Measurements from ENCODE around the gene LAYN.

Gene LAYN

DNA sequence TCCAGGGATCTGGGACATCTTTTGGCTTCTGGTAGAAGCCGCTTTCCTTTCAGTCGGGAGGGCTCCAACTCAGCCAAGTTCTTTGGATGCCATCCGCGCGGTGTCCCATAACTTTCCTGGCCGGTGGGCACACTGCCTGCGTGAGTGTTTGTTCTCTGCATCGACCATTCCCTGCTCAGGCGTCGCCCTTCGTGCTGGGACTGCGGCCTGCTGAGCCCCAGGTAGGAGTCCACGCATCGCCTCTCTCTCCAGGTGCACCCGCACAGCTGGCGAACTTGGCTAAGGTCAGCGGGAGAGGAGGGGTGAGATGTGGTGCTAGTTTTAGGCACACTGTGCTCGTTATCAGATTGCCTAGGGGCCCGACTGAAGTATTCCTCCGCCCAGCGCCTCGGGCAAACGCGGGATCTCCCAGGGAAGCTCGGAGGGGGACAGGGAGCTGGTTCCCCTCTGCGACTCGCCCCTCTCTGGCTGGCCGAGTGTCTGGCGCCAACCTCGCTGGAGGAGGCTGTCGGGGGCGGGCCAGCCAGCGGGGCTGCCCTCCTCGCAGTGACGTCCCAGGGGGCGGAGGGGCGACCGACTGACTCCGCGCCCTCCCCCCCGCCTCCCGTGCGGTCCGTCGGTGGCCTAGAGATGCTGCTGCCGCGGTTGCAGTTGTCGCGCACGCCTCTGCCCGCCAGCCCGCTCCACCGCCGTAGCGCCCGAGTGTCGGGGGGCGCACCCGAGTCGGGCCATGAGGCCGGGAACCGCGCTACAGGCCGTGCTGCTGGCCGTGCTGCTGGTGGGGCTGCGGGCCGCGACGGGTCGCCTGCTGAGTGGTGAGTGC is at the start of gene LAYN:
LAYN (plus strand) TSS at position 607 of the 823 bp plus-strand sequence; CDS start at position 731, 124 bp downstream.
- DNase-seq (ENCODE audit: low read depth), result peak; percentile 50

DNA sequence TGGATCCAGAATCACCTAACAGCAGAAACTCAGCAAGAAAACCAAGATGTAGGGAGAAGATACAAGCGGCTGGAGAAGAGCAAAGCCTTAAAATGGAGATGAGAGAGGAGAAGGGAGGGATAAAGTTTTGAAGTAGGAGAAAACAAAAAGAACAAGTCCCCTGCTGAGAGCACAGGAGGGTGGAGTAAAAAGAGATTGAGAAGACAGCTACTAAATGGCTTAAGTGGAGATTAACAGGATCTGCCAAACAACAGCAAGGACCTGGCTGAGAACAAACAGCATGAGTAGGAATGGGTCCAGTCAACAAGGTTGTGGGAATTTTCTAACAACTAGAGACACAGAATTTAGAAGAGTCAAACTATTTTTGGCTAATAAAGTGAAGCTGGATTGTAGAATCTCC is 46.5 kb upstream of the LAYN start:
- DNase-seq (ENCODE audit: low read depth), result no peak

- no peak for DNase-seq (ENCODE audit: low read depth)
Measured at GRCh38 chr11:111499483-111499882, 41.0 kb upstream of the LAYN start.

GRCh38 chr11:111500481-111500880 is 40.0 kb upstream of the LAYN start:
- no peak for DNase-seq (ENCODE audit: low read depth)

DNA sequence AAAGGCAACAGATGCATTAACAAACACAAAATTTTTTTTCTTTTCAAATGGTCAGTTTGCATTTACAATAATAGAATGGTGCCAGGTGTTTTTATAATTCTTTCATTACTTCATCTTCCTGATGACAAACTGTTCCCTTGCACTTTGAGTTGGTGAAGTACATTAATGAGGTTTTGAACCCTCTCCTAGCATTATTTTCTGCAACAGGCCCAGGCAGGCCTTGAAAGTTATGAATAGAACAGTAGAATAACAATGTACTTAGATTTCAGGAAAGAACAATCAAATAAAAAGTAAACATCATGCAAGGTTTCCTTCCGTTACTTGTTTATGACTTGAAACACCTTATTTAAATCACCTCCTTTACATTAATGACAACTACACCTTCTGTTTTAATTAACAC is 37.9 kb upstream of the LAYN start:
- no peak for DNase-seq (ENCODE audit: low read depth)

DNA sequence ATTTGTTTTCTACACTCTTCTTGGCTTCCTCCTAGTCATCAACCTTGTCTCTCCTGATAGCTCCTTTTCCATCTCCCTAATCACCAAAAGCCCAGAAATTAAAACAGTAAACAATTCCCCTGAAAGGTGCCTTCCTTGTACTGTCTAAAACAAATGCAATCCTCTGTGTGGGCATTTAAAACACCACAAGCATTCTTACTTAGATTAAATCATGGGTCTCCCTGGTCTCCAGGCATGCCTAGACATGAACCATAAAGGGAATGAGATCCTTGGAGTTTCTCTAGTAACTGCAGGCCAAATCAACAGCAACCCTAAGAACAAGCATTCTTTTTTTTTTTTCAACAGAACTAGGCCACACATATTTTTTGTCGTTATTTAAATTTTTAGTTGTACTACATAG is 30.2 kb upstream of the LAYN start:
- DNase-seq (ENCODE audit: low read depth), result no peak

DNA sequence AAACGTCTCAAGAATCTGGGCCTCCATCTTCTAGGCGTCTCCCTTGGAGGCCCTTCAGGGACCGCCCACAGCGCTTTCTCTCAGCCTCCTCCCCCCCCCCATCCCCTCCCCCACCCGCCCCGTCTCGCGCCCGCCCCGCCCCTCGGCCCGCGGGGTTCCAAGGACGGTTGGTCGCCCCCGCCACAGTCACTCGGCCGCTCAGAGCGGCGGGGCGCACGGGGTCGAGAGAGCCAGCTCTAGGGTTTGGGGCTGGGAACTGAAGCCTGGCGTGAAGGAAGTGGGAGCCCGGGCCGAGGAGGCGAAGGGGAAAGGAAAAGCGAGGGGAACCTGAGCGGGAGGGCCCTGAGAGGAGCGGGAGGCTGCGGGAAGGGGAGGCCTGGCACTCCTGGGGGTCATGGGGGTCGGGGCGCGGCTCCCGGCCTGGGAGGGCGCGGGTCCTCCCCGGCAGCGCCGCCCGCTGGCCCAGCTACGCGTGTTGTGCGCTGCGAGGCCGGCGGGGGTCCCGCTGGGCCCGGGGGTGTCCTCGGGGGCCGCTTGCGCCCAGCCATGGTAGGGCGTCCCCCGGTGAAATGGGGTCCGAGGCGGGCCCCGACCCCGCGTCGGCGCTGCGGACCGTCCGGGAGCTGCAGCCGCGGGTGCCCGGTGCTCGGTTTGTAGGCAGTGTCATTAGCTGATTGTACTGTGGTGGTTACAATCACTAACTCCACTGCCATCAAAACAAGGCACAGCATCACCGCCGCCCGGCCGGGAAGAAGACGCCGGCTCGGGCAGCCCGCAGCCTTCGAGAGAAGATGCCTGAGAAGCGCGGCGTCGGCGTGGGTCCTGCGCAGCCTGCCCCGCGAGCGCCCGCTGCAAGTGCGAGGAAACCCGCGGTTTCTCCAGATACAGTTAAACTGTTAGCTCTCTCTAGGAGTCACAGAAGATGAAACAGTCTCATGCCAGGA is 28.0 kb upstream of the LAYN start, which contains the start of gene BTG4:
BTG4 (minus strand) TSS at position 91 of the 944 bp plus-strand sequence. CDS start 13,610 bp downstream, outside the sequence.
- no peak for DNase-seq (ENCODE audit: low read depth)

DNA sequence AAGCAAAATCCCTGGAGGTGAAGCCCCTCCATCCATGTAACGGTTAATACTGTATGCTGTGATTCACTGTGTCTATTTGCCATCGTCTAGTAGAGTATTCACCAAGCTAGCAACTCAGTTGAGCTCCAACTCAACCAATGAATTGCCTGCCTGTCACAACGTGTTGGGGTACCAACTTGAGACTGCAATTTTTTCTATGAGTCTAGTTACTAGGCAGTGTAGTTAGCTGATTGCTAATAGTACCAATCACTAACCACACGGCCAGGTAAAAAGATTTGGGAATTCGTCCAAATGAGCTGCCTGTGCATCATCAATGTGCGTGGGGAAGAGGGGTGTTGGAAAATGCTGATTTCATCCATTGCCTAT is 27.3 kb upstream of the LAYN start:
- DNase-seq (ENCODE audit: low read depth), result no peak

- DNase-seq (ENCODE audit: low read depth), result no peak
Measured at GRCh38 chr11:111514216-111515031, 26.1 kb upstream of the LAYN start, which contains the start of gene HOATZ. HOATZ (plus strand) TSS chr11:111514778; CDS start chr11:111514785, 7 bp downstream.

DNA sequence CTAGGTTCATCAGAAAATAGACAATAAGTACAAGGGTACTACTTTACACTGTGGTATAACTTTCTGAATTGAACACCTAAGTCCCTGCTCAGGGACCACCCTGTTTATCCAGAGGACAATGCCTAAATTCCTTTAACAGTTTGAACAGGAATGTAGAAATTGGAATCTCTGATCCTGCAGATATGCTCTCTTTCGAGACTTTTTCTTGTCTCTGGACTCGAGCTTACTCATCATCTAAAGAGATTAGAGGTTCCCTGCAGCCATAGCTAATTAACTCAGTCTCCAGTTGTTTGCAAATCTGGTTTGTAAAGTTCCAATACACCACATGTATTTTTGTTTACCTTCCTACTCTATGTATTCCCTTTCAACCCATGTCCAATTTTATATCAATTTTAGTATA is 24.9 kb upstream of the LAYN start:
- no peak for DNase-seq (ENCODE audit: low read depth)

DNA sequence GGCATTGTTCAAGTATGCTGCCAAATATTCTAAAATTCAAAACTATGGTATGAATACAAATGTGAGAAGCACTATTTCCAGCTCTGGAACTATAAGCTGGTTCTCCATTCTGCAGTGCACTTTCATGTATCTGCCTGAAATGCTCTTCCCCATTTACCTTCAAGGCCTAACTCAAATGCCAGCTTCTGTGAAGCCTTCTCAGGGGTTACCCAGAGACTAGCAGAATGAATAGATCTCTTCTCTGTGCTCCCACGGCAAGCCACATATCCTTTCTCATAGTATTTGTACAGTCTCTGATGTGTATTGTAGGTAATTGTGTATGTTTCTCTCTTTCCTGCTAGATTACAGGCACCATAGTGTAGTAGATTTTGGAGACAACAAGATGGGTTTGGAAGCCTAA is 21.9 kb upstream of the LAYN start:
- DNase-seq (ENCODE audit: low read depth), result no peak

GRCh38 chr11:111520560-111520959 is 20.0 kb upstream of the LAYN start:
- no peak for DNase-seq (ENCODE audit: low read depth)

GRCh38 chr11:111521135-111521534 is 19.4 kb upstream of the LAYN start:
- no peak for DNase-seq (ENCODE audit: low read depth)

DNA sequence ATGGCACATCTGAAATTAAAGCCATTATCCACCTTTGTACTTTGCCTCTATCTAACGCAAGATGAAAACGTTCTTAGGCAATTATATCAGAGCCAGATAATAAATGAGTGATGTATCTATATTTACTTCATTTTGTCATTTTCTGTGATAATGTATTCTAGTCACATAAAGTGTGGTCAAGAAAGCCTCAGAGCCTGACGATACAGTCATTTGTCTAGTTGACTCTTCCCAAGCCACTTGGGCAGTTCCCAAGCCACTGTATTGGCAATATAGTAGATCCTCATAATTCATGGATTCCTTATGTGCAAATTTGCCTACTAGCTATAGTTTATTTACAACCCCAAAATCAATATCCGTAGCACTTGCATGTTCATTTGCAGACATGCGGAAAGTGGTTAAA is 18.1 kb upstream of the LAYN start:
- DNase-seq (ENCODE audit: low read depth), result no peak

GRCh38 chr11:111523343-111523742 is 17.2 kb upstream of the LAYN start:
- DNase-seq (ENCODE audit: low read depth), result no peak

DNA sequence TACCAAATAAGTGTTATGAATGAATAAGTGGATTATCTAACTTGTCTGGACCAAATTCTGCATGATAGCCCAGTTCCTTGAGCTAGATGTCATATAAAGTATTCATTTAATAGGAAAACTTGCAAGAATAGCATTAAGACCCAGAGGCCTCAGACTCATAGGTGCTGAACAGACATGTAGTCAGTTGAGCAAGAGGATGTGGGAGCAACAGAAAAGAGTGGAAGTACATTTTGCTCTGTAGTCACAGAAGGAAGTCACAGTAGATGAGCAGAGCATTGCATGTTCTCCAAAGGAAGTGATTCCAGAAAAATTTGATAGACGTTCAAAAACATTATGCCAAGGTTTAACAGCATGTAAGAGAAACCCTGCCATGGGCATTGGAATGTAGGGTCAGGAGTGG is 16.5 kb upstream of the LAYN start:
- no peak for DNase-seq (ENCODE audit: low read depth)

DNA sequence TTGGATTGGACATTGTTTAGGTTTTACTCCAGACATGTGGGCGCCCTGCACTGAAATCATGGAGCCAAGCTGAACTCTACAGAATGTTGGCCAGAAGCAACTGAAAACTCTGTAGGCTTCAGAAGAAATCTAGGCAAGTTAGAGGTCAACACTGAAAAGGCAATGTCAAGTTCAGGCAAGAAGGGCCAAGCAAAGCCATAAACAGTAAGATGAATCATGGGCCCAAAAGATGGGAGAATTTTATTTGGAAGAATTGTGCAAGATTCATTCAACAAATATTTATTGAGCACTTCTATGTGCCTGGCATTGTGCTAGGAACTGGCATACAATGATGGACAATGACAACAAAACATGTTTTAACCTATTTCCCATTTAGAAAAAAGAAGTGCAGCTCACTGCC is 15.1 kb upstream of the LAYN start:
- no peak for DNase-seq (ENCODE audit: low read depth)

- no peak for DNase-seq (ENCODE audit: low read depth)
Measured at GRCh38 chr11:111526501-111526900, 14.0 kb upstream of the LAYN start.

- DNase-seq (ENCODE audit: low read depth), result no peak
Measured at GRCh38 chr11:111527279-111527678, 13.2 kb upstream of the LAYN start.

- DNase-seq (ENCODE audit: low read depth), result no peak
Measured at GRCh38 chr11:111528557-111528956, 12.0 kb upstream of the LAYN start.

DNA sequence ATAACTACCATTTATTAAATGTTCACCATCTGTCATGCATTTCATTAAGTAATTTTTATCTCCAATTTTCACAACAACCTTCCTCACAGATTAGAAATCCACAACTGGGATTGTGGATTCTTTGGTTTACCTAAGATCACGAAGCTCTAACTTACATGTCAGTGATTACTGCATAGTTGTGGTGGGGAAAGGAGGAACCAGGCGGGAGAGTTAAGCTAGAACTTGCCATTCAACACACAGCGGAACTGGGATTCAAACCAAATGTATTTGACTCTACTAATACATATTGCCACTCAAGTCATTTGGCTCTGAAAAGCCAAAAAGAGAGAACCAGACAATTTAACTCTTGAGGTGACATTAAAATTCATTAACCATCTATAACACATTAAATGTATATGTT is 10.4 kb upstream of the LAYN start:
- no peak for DNase-seq (ENCODE audit: low read depth)

GRCh38 chr11:111531136-111531535 is 9.4 kb upstream of the LAYN start:
- no peak for DNase-seq (ENCODE audit: low read depth)
